SK-N-SH (cell line): ENCODE measurements around the gene MCM5. TPM values are rescaled to one million over a fixed set of nuclear protein-coding genes. Genes with fewer than 3 reads are reported as not detected.
A peak's percentile ranks its signal among the peaks of the same experiment; 100 is the strongest.

Experiments used
- CTCF ChIA-PET: fragments of 300-600, 350-600 bp; formaldehyde crosslinking; extraction: SDS; loops from one replicate; lab custom pipeline; 2021; lab: Yijun Ruan, JAX
- POLR2A ChIA-PET: fragments of 350-600 bp; sonication (Branson Sonifier 250); formaldehyde crosslinking; extraction: SDS; loops from one replicate; lab custom pipeline; 2020; ENCODE audit warnings: antibody characterized with exemption, inconsistent platforms; lab: Yijun Ruan, JAX
- DNase-seq: peaks from one replicate; pipeline ENCODE4 v3.0.0; 2012
- H2AFZ ChIP-seq: fragments of 200-600 bp; sonication (generic); 2 replicates; pipeline ENCODE4 v1.8.1; 2016; ENCODE audit warnings: antibody characterized with exemption, mild to moderate bottlenecking, low read depth
- H3F3A ChIP-seq: fragments of 200-600 bp; sonication (generic); replicated peaks from 2 replicates; pipeline ENCODE3; 2016; ENCODE audit warnings: antibody characterized with exemption, mild to moderate bottlenecking; ENCODE audit not compliant: insufficient read depth
- H3K27ac ChIP-seq, 2 experiments: fragments of 200-500 bp in 1 of 2; fragments of 200-600 bp in 1 of 2; sonication (Bioruptor generic) in 1 of 2; sonication (generic), shearing (Covaris generic) in 1 of 2; 2 replicates each; pipeline versions ENCODE4 v1.5.1 to v1.6.1; 2014 to 2016; ENCODE audit warnings: low read depth in 2 of 2, inconsistent platforms in 1 of 2, low read length in 1 of 2, mild to moderate bottlenecking in 1 of 2, mixed read lengths in 1 of 2
- H3K27me3 ChIP-seq: fragments of 200-600 bp; sonication (generic), shearing (Covaris generic); 2 replicates; pipeline ENCODE4 v1.6.1; 2016; ENCODE audit warnings: mixed run types; ENCODE audit not compliant: insufficient read depth
- H3K36me3 ChIP-seq, 2 experiments: fragments of 200-500 bp in 1 of 2; fragments of 200-600 bp in 1 of 2; sonication (Bioruptor generic) in 1 of 2; sonication (generic) in 1 of 2; replicated peaks in 1 of 2; 2 replicates each; pipeline versions ENCODE3 to v1.5.1; 2014 to 2016; ENCODE audit warnings: low read length in 1 of 2, mild to moderate bottlenecking in 1 of 2; ENCODE audit not compliant: insufficient read depth in 2 of 2, control insufficient read depth in 1 of 2
- H3K4me1 ChIP-seq, 2 experiments: fragments of 200-500 bp in 1 of 2; fragments of 200-600 bp in 1 of 2; sonication (Bioruptor generic) in 1 of 2; sonication (generic), shearing (Covaris generic) in 1 of 2; 2 replicates each; pipeline versions ENCODE4 v1.5.1 to v1.6.1; 2014 to 2016; ENCODE audit warnings: low read depth in 1 of 2, low read length in 1 of 2, mixed run types in 1 of 2; ENCODE audit not compliant: insufficient read depth in 2 of 2, control insufficient read depth in 1 of 2
- H3K4me2 ChIP-seq: fragments of 200-600 bp; sonication (generic), shearing (Covaris generic); 2 replicates; pipeline ENCODE4 v1.6.1; 2017; ENCODE audit warnings: mixed run types
- H3K4me3 ChIP-seq, 2 experiments: fragments of 200-500 bp in 1 of 2; fragments of 200-600 bp in 1 of 2; sonication (Bioruptor generic) in 1 of 2; sonication (generic), shearing (Covaris generic) in 1 of 2; 2 replicates each; pipeline versions ENCODE4 v1.5.1 to v1.8.1; 2014 to 2016; ENCODE audit warnings: low read depth in 2 of 2, inconsistent platforms in 1 of 2, low read length in 1 of 2, mild to moderate bottlenecking in 1 of 2, mixed read lengths in 1 of 2, moderate library complexity in 1 of 2
- H3K79me2 ChIP-seq: fragments of 200-600 bp; sonication (generic); 2 replicates; pipeline ENCODE4 v1.8.1; 2017; ENCODE audit warnings: mild to moderate bottlenecking; ENCODE audit not compliant: insufficient read depth
- H3K9ac ChIP-seq: fragments of 200-600 bp; sonication (generic); 2 replicates; pipeline ENCODE4 v1.6.1; 2017; ENCODE audit warnings: mixed run types
- H3K9me2 ChIP-seq: fragments of 200-600 bp; sonication (generic); 2 replicates; pipeline ENCODE4 v1.6.1; 2017; ENCODE audit warnings: mixed run types
- H3K9me3 ChIP-seq: fragments of 200-600 bp; sonication (generic); 2 replicates; pipeline ENCODE4 v1.6.1; 2017; ENCODE audit warnings: mixed run types, mild to moderate bottlenecking, moderate library complexity
- H4K20me1 ChIP-seq: fragments of 200-600 bp; sonication (generic); 2 replicates; pipeline ENCODE4 v1.6.1; 2017; ENCODE audit warnings: mild to moderate bottlenecking, mixed run types; ENCODE audit not compliant: insufficient read depth
- ELF1 ChIP-seq: IDR thresholded peaks from 2 replicates; pipeline ENCODE4 v1.4.0; 2012
- EP300 ChIP-seq, 2 experiments: IDR thresholded peaks; 2 replicates each; pipeline versions ENCODE4 v1.4.0 to v1.6.1; 2012; ENCODE audit warnings: borderline replicate concordance in 1 of 2, low read depth in 1 of 2, low read length in 1 of 2
- EZH2phosphoT487 ChIP-seq: fragments of 200-600 bp; sonication (generic); IDR thresholded peaks from 2 replicates; pipeline ENCODE4 v1.6.1; 2017; ENCODE audit warnings: low read depth, mixed run types, mild to moderate bottlenecking, antibody characterized with exemption, moderate library complexity, borderline replicate concordance
- FOXJ3 ChIP-seq: sonication (generic); formaldehyde crosslinking; IDR thresholded peaks from 2 replicates; pipeline ENCODE4 v1.5.1; 2020; ENCODE audit warnings: mild to moderate bottlenecking, missing genetic modification reagents
- FOXM1 ChIP-seq: IDR thresholded peaks from 2 replicates; pipeline ENCODE4 v1.4.0; 2012; ENCODE audit warnings: low read depth, mild to moderate bottlenecking
- GATA2 ChIP-seq: sonication (generic); formaldehyde crosslinking; IDR thresholded peaks from 2 replicates; pipeline ENCODE4 v1.5.0; 2020; ENCODE audit warnings: mild to moderate bottlenecking, missing genetic modification reagents
- MEF2A ChIP-seq: IDR thresholded peaks from 2 replicates; pipeline ENCODE4 v1.4.0; 2012; ENCODE audit warnings: low read depth, borderline replicate concordance
- MXI1 ChIP-seq: IDR thresholded peaks from 2 replicates; pipeline ENCODE4 v1.6.1; 2012; ENCODE audit warnings: mild to moderate bottlenecking, low read depth, low read length, improper control_type of control experiment
- POLR2AphosphoS5 ChIP-seq: IDR thresholded peaks from 2 replicates; pipeline ENCODE4 v1.6.1; 2012; ENCODE audit warnings: low read depth, low read length
- RAD21 ChIP-seq: IDR thresholded peaks from 2 replicates; pipeline ENCODE4 v1.6.1; 2012; ENCODE audit warnings: mild to moderate bottlenecking, low read length
- RCOR1 ChIP-seq: fragments of 150-350 bp; IDR thresholded peaks from 2 replicates; pipeline ENCODE4 v1.6.1; 2017; ENCODE audit warnings: antibody characterized with exemption, low read length
- RFX5 ChIP-seq: IDR thresholded peaks from 2 replicates; pipeline ENCODE4 v1.6.1; 2012; ENCODE audit warnings: mild to moderate bottlenecking, improper control_type of control experiment, low read length
- RXRA ChIP-seq: IDR thresholded peaks from 2 replicates; pipeline ENCODE4 v1.4.0; 2012; ENCODE audit warnings: low read depth, mild to moderate bottlenecking, borderline replicate concordance
- SIN3A ChIP-seq: IDR thresholded peaks from 2 replicates; pipeline ENCODE4 v1.6.1; 2012; ENCODE audit warnings: low read depth, mild to moderate bottlenecking, low read length, moderate library complexity, borderline replicate concordance
- TAF1 ChIP-seq: IDR thresholded peaks from 2 replicates; pipeline ENCODE4 v1.6.1; 2012; ENCODE audit warnings: low read depth, mild to moderate bottlenecking, low read length, moderate library complexity, borderline replicate concordance
- TCF12 ChIP-seq: IDR thresholded peaks from 2 replicates; pipeline ENCODE4 v1.4.0; 2012
- TEAD4 ChIP-seq: IDR thresholded peaks from 2 replicates; pipeline ENCODE4 v1.4.0; 2012; ENCODE audit warnings: mild to moderate bottlenecking, borderline replicate concordance; ENCODE audit not compliant: insufficient read depth
- WGBS: methylation state at CpG from one replicate; pipeline ENCODE4 v1.1.6; 2017; ENCODE audit warnings: low lambda C conversion rate; 5-methylcytosine and 5-hydroxymethylcytosine counted together
- polyA plus RNA-seq, 3 experiments: library from polyadenylated mRNA; depleted of rRNA; stranded (reverse); fragments of >200 nt; gene quantifications; 2 replicates each; pipeline ENCODE4 v1.2.3, GENCODE V29; 2012
- TF ChIP-seq, protein P1 (sequence below): IDR thresholded peaks from 2 replicates; pipeline ENCODE4 v1.4.0; 2012; ENCODE audit warnings: low read depth, borderline replicate concordance
- TF ChIP-seq, protein P2 (sequence below): IDR thresholded peaks from 2 replicates; pipeline ENCODE4 v1.4.0; 2012; ENCODE audit warnings: low read depth
- TF ChIP-seq, protein P3 (sequence below): fragments of 150-350 bp; IDR thresholded peaks from 2 replicates; pipeline ENCODE4 v1.6.1; 2017; ENCODE audit warnings: antibody characterized with exemption, low read length, low read depth, borderline replicate concordance

The MCM5 gene
- polyA plus RNA-seq, 1 of the 3 experiments (the other 2 are of a cell fraction), result 42.9 TPM

DNA sequence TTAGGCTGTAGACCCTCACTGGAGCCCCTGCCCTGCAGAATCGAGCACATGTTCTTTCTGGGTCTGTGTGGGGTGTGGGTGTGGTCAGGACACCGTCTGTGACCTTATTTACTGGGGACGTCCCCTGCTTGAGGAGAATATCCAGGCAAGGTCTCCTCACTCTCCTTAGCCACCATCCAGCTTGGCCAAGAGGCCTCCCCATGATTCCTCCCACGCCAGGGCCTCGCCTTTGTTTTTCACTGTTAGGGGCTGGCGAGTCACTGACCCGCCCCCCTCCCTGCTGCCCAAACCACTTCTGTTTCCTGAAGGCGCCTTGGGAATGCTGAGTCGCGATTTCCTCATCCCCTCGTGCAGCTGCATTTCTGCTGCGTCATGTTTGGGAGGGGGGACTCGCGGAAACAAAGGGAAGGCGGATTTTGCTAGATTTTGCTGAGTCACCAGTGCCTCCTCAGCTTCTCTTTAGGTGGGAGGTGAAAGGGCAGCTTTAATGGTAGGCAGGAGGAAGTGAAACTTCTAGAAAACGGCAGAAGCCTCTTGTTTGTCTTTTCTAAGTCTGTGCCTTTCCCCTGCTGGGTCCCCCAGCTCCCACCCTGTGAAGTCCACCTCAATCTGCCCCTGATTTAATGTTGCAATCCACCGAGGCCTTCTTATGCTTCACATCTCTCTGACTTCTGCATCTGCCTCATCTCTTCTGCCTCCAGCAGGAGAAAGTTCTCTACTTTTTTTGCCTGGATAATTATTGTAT, 23.0 kb upstream of the MCM5 start (continued):
- TF ChIP-seq, protein P1, sequence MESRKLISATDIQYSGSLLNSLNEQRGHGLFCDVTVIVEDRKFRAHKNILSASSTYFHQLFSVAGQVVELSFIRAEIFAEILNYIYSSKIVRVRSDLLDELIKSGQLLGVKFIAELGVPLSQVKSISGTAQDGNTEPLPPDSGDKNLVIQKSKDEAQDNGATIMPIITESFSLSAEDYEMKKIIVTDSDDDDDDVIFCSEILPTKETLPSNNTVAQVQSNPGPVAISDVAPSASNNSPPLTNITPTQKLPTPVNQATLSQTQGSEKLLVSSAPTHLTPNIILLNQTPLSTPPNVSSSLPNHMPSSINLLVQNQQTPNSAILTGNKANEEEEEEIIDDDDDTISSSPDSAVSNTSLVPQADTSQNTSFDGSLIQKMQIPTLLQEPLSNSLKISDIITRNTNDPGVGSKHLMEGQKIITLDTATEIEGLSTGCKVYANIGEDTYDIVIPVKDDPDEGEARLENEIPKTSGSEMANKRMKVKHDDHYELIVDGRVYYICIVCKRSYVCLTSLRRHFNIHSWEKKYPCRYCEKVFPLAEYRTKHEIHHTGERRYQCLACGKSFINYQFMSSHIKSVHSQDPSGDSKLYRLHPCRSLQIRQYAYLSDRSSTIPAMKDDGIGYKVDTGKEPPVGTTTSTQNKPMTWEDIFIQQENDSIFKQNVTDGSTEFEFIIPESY, result peak; percentile 53; the same call in 1 of the 2 replicates
- TF ChIP-seq TEAD4 (0 out of 2 replicates have a peak, but pooled peaks have one; percentile 24), POLR2AphosphoS5 (no peak)
- TF ChIP-seq, all 33 proteins: peak for 12

DNA sequence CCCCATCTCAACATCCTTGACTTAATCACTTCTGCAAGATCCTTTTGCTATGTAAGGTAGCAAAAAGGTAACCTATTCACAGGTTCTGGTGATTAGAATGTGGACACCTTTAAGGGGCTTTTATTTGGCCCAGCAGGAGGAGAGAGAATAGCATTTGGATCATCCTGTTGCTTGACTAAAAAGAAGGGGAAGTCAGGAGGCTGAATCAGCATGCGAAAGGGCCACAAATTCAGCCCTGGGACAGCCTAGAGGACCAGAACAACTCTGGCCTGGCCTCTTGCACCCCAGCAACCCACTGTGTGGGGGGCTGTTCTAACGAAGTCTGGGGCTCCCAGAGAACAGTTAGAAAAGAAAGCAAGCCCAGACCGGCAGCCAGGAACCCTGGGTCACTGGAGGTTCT, 22.2 kb upstream of the MCM5 start:
- Histone ChIP-seq H3K27ac (peak overlapping the region in 1 of 2 experiments; percentile 58; a peak in 1 of 4 replicates), H3K9me2 (no peaks in the 10 kb centered on the region), H3K9ac (no peak overlapping the region), H3K36me3 (no peaks in the 10 kb centered on the region), H3K4me2 (no peak overlapping the region), H4K20me1 (no peaks in the 10 kb centered on the region), H2AFZ (peak overlapping the region; percentile 69), H3F3A (peaks cover 16% of the 10 kb centered on the region), H3K27me3 (no peaks in the 10 kb centered on the region), H3K9me3 (no peaks in the 10 kb centered on the region), H3K4me3 (no peak overlapping the region), H3K79me2 (no peaks in the 10 kb centered on the region; the same call in 1 of the 2 replicates), H3K4me1 (peaks cover 12 to 15% of the 10 kb centered on the region in 2 experiments; a peak in 2 of 4 replicates)
- CTCF ChIA-PET, result no interaction called here
- TF ChIP-seq ELF1 (no peak), EZH2phosphoT487 (no peak), GATA2 (CRISPR knock-in tag) (no peak), TEAD4 (no peak)
- WGBS, result 95% methylated on average over 2 of the region's 3 CpGs
- no peak for DNase-seq
- POLR2A ChIA-PET, result no interaction called here

DNA sequence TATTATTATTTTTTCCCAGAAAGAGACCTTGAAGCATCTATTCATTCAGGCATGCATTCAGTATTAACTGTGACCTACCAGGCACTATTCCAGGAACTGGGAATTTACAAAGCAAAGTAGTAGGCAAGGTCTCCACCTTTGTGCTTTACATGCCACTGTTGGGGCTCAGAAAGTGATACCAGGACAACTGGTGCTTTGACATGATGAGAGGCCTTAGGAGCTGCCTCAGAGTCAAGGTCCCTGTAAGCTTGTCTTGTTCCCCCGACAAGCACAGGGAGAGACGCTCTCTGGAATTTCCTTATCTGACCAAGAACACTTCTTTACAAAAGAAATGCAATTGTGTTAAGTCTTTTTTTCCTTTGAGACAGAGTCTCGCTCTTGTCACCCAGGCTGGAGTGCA, 21.3 kb upstream of the MCM5 start:
- ChIA-PET POLR2A (no interaction called here), CTCF (no interaction called here)
- no peak overlapping the region for H3K9ac ChIP-seq
- WGBS, result 92% methylated on average over 3 of the region's 3 CpGs
- H3K9me2 ChIP-seq, result no peaks in the 10 kb centered on the region
- H4K20me1 ChIP-seq, result no peaks in the 10 kb centered on the region
- H3K27ac ChIP-seq, result no peak overlapping the region
- peaks cover 12 to 15% of the 10 kb centered on the region in 2 experiments; a peak in 2 of 4 replicates for H3K4me1 ChIP-seq
- no peaks in the 10 kb centered on the region for H3K27me3 ChIP-seq
- H2AFZ ChIP-seq, result no peak overlapping the region
- H3K79me2 ChIP-seq, result no peaks in the 10 kb centered on the region; the same call in 1 of the 2 replicates
- H3K4me2 ChIP-seq, result no peak overlapping the region
- H3K4me3 ChIP-seq, result no peak overlapping the region
- H3K36me3 ChIP-seq, result peaks cover 0 to 4% of the 10 kb centered on the region in 2 experiments
- no peak for DNase-seq
- no peaks in the 10 kb centered on the region for H3K9me3 ChIP-seq
- peaks cover 16% of the 10 kb centered on the region for H3F3A ChIP-seq
- TF ChIP-seq TCF12, result no peak
- TF ChIP-seq FOXM1, result no peak
- TF ChIP-seq, protein P2, sequence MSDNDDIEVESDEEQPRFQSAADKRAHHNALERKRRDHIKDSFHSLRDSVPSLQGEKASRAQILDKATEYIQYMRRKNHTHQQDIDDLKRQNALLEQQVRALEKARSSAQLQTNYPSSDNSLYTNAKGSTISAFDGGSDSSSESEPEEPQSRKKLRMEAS, result no peak
- no peak for TF ChIP-seq FOXJ3
- no peak for TF ChIP-seq EP300 (IDR thresholded peaks at IDR 0.05; ENCODE audit: borderline replicate concordance in 1 of 2, low read depth in 1 of 2, low read length in 1 of 2)
- no peak for TF ChIP-seq MXI1
- TF ChIP-seq, protein P3, sequence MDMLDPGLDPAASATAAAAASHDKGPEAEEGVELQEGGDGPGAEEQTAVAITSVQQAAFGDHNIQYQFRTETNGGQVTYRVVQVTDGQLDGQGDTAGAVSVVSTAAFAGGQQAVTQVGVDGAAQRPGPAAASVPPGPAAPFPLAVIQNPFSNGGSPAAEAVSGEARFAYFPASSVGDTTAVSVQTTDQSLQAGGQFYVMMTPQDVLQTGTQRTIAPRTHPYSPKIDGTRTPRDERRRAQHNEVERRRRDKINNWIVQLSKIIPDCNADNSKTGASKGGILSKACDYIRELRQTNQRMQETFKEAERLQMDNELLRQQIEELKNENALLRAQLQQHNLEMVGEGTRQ, result no peak
- no peak for TF ChIP-seq RXRA
- TF ChIP-seq TEAD4, result no peak
- TF ChIP-seq TAF1, result no peak
- no peak for TF ChIP-seq RCOR1
- TF ChIP-seq RFX5, result no peak
- TF ChIP-seq SIN3A, result no peak
- no peak for TF ChIP-seq POLR2AphosphoS5
- TF ChIP-seq EZH2phosphoT487, result no peak
- no peak for TF ChIP-seq RAD21
- no peak for TF ChIP-seq MEF2A
